Ovary (tissue), 10 donors: ENCODE data around the gene NUP35. TPM values are rescaled to one million over a fixed set of nuclear protein-coding genes. Genes with fewer than 3 reads are reported as not detected.
A peak's percentile ranks its signal among the peaks of the same experiment; 100 is the strongest.

Experiments
- DNase-seq, 5 donors: peaks; one replicate each; pipeline ENCODE4 v3.0.0-alpha.2; 2019 to 2020
- H3K27ac ChIP-seq, 2 donors: fragments of 200-600 bp; one replicate each; pipeline versions ENCODE4 v1.5.1 to v1.8.0; 2019 to 2022
- H3K27me3 ChIP-seq: fragments of 200-600 bp; one replicate; pipeline ENCODE4 v1.8.0; 2022
- H3K36me3 ChIP-seq: fragments of 200-600 bp; sonication (generic); one replicate; pipeline ENCODE4 v1.5.1; 2019
- H3K4me1 ChIP-seq: one replicate; pipeline ENCODE4 v1.8.1; 2013; ENCODE audit warnings: mild to moderate bottlenecking, moderate library complexity; ENCODE audit not compliant: insufficient read depth
- H3K4me3 ChIP-seq: fragments of 200-600 bp; sonication (generic); one replicate; pipeline ENCODE4 v1.5.1; 2017
- H3K9me3 ChIP-seq, 2 donors: fragments of 200-600 bp in 1 of 2; sonication (generic) in 1 of 2; one replicate each; pipeline versions ENCODE4 v1.5.1 to v1.8.1; 2013 to 2019; ENCODE audit warnings: mild to moderate bottlenecking in 1 of 2, moderate library complexity in 1 of 2
- EP300 ChIP-seq: sonication (generic); formaldehyde crosslinking; IDR thresholded peaks from one replicate; pipeline ENCODE4 v1.6.1; 2017; ENCODE audit warnings: antibody characterized with exemption
- POLR2A ChIP-seq: fragments of 450-650 bp; IDR thresholded peaks from one replicate; pipeline ENCODE4 v1.6.1; 2017; ENCODE audit warnings: antibody characterized with exemption, mild to moderate bottlenecking, moderate library complexity
- WGBS, 3 donors: extraction: QIAGEN DNeasy Blood & Tissue Kit in 1 of 3; methylation state at CpG; one replicate each; pipeline versions ENCODE4 v1.1.5 to v1.1.7; 2013 to 2017; 5-methylcytosine and 5-hydroxymethylcytosine counted together
- intact Hi-C, 4 donors: fragments of 100-400 bp; cut with DNase I; formaldehyde crosslinking; loops; one replicate each; pipeline versions ENCODE4 v1.11.0 to v1.15.1; 2022 to 2023
- long read RNA-seq, 3 donors: library from polyadenylated mRNA in 2 of 3; unstranded in 2 of 3; transcript quantifications; one replicate each; pipeline ENCODE4 v2.0.0 and lab custom pipeline, GENCODE V29; 2021 to 2026
- polyA plus RNA-seq, 2 donors: library from polyadenylated mRNA; stranded (reverse); fragments of 200-250 nt in 1 of 2; fragments of 350-450 nt in 1 of 2; fragmentation: Illumina TruSeq in 1 of 2; extraction: RNeasy Lipid Tissue Mini Kit (QIAGEN cat#74804) in 1 of 2; gene quantifications; one replicate each; pipeline ENCODE4 v1.2.3, GENCODE V29; 2013 to 2014
- total RNA-seq, 7 donors: library from RNA; depleted of rRNA in 2 of 7; stranded (reverse); fragments of >200 nt in 2 of 7; fragmentation: NEBNext Ultra II Directional in 3 of 7; extraction: Animal tissue kit (Norgen Biotek cat#: 25700) in 3 of 7; gene quantifications; one replicate each; pipeline versions ENCODE4 v1.1.0 to v1.2.4, GENCODE V29; 2016 to 2023
- TF ChIP-seq, protein P1 (sequence below), 3 donors: fragments of 450-650 bp in 2 of 3; fragments of 200-600 bp in 1 of 3; IDR thresholded peaks; one replicate each; pipeline versions ENCODE4 v1.5.1 to v1.8.0; 2016 to 2022; ENCODE audit warnings: antibody characterized with exemption in 3 of 3, mild to moderate bottlenecking in 1 of 3
- donor health status: DM: no; HTN: no; CAD: no; lungs with moderate emphysema.
- donor health status: DM: no; HTN: no; CAD: no.
- donor health status: Bipolar disorder and iron deficiency.
- donor health status: DM: yes; HTN: yes; CAD: no.
- donor health status: DM: no; HTN: no; CAD: no.
- donor health status: DM: yes; HTN: yes; CAD: no.

The NUP35 gene
- 10 to 100 TPM; 15.2 to 28.5 (median 19.7) TPM for total RNA-seq
- polyA plus RNA-seq, result 10 to 100 TPM; 12.2 to 14.2 TPM
- long read RNA-seq, donor 1, transcript NUP35-201 (9 exons, 1,633 nt), result major isoform, 42 of 52 reads
- long read RNA-seq, donor 1, partial matches to known transcripts, result 4 of 52 reads
- long read RNA-seq, donor 1, other reads (novel, unspliced or antisense), result 4 of 52 reads
- long read RNA-seq, donor 2, partial matches to known transcripts, result 0 of 4 reads
- long read RNA-seq, donor 2, other reads (novel, unspliced or antisense), result 0 of 4 reads
- long read RNA-seq, donor 3, transcript NUP35-201 (9 exons, 1,633 nt), result major isoform, 12 of 12 reads
- long read RNA-seq, donor 3, partial matches to known transcripts, result 0 of 12 reads
- long read RNA-seq, donor 3, other reads (novel, unspliced or antisense), result 0 of 12 reads

DNA sequence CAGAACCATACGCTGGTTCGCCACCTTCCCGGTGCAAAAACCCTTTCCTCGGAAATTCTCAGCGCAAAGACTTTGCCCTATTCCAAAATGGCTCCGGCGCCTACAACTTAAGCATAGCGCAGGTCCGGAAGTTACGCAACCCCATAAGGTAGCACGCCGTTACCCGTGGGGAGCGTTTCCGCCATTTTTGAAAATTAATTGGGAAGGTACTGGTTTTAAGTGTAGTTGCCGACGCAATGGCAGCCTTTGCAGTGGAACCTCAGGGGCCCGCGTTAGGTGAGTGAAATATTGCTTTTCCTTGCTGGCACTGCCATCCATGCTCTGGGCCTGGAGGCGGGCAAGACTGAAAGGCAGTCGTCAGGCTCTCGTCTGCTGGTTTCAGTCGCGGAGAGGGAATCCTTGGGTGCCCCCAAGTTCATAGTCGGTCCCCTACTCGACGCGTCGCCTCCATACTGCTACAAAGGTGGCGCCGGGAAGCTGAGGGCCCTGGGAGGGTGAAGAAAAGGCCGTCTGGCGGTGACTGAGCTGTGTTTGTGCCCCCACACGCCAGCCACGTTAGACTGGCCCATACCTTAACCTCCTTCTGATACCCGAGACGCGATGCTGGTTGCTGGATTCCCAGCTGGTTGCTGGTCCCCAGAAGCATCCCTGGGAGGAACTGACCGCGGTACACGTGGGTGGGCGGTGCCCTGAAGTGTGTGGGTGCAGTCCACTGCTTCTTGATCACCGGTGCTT is at the start of gene NUP35:
NUP35 (plus strand) TSS at position 222 of the 735 bp plus-strand sequence; CDS start at position 237, 15 bp downstream.
- peak; percentile 79 to 92 (median 88) for DNase-seq
- TF ChIP-seq, protein P1, sequence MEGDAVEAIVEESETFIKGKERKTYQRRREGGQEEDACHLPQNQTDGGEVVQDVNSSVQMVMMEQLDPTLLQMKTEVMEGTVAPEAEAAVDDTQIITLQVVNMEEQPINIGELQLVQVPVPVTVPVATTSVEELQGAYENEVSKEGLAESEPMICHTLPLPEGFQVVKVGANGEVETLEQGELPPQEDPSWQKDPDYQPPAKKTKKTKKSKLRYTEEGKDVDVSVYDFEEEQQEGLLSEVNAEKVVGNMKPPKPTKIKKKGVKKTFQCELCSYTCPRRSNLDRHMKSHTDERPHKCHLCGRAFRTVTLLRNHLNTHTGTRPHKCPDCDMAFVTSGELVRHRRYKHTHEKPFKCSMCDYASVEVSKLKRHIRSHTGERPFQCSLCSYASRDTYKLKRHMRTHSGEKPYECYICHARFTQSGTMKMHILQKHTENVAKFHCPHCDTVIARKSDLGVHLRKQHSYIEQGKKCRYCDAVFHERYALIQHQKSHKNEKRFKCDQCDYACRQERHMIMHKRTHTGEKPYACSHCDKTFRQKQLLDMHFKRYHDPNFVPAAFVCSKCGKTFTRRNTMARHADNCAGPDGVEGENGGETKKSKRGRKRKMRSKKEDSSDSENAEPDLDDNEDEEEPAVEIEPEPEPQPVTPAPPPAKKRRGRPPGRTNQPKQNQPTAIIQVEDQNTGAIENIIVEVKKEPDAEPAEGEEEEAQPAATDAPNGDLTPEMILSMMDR (IDR thresholded peaks at IDR 0.05), result no peak
- TF ChIP-seq EP300 (no peak), POLR2A (no peak)
- Histone ChIP-seq H3K4me1 (peaks cover 6% of the 10 kb centered on the region), H3K27ac (peak within 1 kb of the TSS; percentile 20 to 64), H3K4me3 (peak within 1 kb of the TSS; percentile 87), H3K36me3 (no peaks in the 10 kb centered on the region), H3K27me3 (no peaks in the 10 kb centered on the region), H3K9me3 (no peaks in the 10 kb centered on the region)
- 0 to 1% (median 0%) methylated on average over 39 to 43 of the region's 43 CpGs for WGBS, 3 donors
- intact Hi-C loops, result loop anchor here in 1 of 4 donors (5.0 kb wide), 1 partner anchor 87 kb away; the partner anchor contains the start of gene NCKAP1

DNA sequence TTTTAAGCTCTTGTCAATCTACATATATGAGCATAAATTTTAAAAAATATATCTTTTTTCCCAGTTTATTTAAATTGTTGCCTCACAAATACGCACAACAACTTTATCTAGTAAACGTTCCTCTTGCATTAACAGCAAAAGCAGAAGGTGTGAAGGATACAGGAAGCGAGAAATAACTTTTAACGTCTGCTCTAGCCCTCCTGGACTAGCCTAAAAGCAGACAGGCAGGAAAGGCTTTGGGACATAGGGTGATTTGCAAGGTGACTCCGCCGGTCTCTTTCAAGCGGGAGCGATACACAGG is 46.1 kb upstream of the NUP35 start:
- Histone ChIP-seq H3K9me3 (no peaks in the 10 kb centered on the region), H3K27ac (peak overlapping the region in 1 of 2 donors; percentile 48), H3K36me3 (no peaks in the 10 kb centered on the region), H3K27me3 (no peaks in the 10 kb centered on the region), H3K4me1 (peaks cover 1% of the 10 kb centered on the region), H3K4me3 (peak overlapping the region; percentile 59)
- TF ChIP-seq, protein P1 (IDR thresholded peaks at IDR 0.05), result no peak
- TF ChIP-seq EP300 (no peak), POLR2A (no peak)
- DNase-seq, result peak in 1 of 5 donors; percentile 41
- WGBS, 3 donors, result 2 to 11% (median 3%) methylated on average over 8 of the region's 8 CpGs
- intact Hi-C loops, result no loop called here

- peak within 1 kb of the TSS in 1 of 2 donors; percentile 48 for H3K27ac ChIP-seq
- peak; percentile 52 for TF ChIP-seq POLR2A
- TF ChIP-seq, protein P1 (IDR thresholded peaks at IDR 0.05), result no peak
- intact Hi-C loops, result no loop called here
- H3K4me3 ChIP-seq, result peak within 1 kb of the TSS; percentile 59
- no peaks in the 10 kb centered on the region for H3K27me3 ChIP-seq
- no peaks in the 10 kb centered on the region for H3K9me3 ChIP-seq
- H3K36me3 ChIP-seq, result no peaks in the 10 kb centered on the region
- 0 to 1% (median 1%) methylated on average over 20 of the region's 20 CpGs for WGBS, 3 donors
- DNase-seq, result peak; percentile 85 to 96 (median 86)
- H3K4me1 ChIP-seq, result peaks cover 1% of the 10 kb centered on the region
Observed at GRCh38 chr2:183078464-183079138, 45.6 kb upstream of the NUP35 start, which contains the start of gene DUSP19. DUSP19 (plus strand) TSS chr2:183078747; CDS start chr2:183078934, 187 bp downstream.

GRCh38 chr2:183079139-183079775 is 45.0 kb upstream of the NUP35 start:
- Histone ChIP-seq H3K9me3 (no peaks in the 10 kb centered on the region), H3K27ac (peak overlapping the region in 1 of 2 donors; percentile 48), H3K4me3 (peak overlapping the region; percentile 59), H3K27me3 (no peaks in the 10 kb centered on the region), H3K36me3 (no peaks in the 10 kb centered on the region), H3K4me1 (peaks cover 1% of the 10 kb centered on the region)
- TF ChIP-seq, protein P1 (IDR thresholded peaks at IDR 0.05), result no peak
- TF ChIP-seq POLR2A (no peak), EP300 (no peak)
- WGBS, 3 donors, result 6 to 11% (median 7%) methylated on average over 13 of the region's 13 CpGs
- DNase-seq, result no peak
- intact Hi-C loops, result no loop called here
